Keratinocyte (primary cell): ENCODE data around the gene SEC14L2. TPM values are rescaled to one million over a fixed set of nuclear protein-coding genes. Genes with fewer than 3 reads are reported as not detected.

Experiments
- DNase-seq: peaks from one replicate; pipeline ENCODE4 v3.0.0-alpha.2; 2011; ENCODE audit warnings: low read depth, missing footprints, low spot score
- FAIRE-seq: peaks from 2 replicates; lab custom pipeline; 2011; peaks lifted over from hg19 to GRCh38; lab: Jason Lieb, UNC
- H2AFZ ChIP-seq: 2 replicates; pipeline ENCODE4 v1.6.0; 2012; ENCODE audit warnings: low read length, control low read depth, inconsistent platforms; ENCODE audit not compliant: control insufficient read depth
- H3K27ac ChIP-seq: 2 replicates; pipeline ENCODE4 v1.5.1; 2011; ENCODE audit warnings: low read length; ENCODE audit not compliant: control insufficient read depth, insufficient read depth
- H3K27me3 ChIP-seq: 3 replicates; pipeline ENCODE4 v1.6.0; 2011; ENCODE audit warnings: low read length; ENCODE audit not compliant: control insufficient read depth, insufficient read depth; ENCODE audit errors: extremely low read depth
- H3K36me3 ChIP-seq, 2 experiments: 2 replicates in 1 of 2; 3 replicates in 1 of 2; pipeline ENCODE4 v1.5.1; 2011; ENCODE audit warnings: low read length in 2 of 2, mild to moderate bottlenecking in 1 of 2; ENCODE audit not compliant: control insufficient read depth in 2 of 2, insufficient read depth in 2 of 2; ENCODE audit errors: extremely low read depth in 1 of 2
- H3K4me1 ChIP-seq: 3 replicates; pipeline ENCODE4 v1.5.1; 2011; ENCODE audit warnings: low read length; ENCODE audit not compliant: control insufficient read depth, insufficient read depth; ENCODE audit errors: extremely low read depth
- H3K4me2 ChIP-seq: 3 replicates; pipeline ENCODE4 v1.6.0; 2011; ENCODE audit warnings: low read depth, low read length; ENCODE audit not compliant: control insufficient read depth, insufficient read depth; ENCODE audit errors: extremely low read depth
- H3K4me3 ChIP-seq, 3 experiments: fragments of 200-600 bp in 1 of 3; sonication (generic) in 1 of 3; 2 replicates in 2 of 3; 3 replicates in 1 of 3; pipeline ENCODE4 v1.5.1; 2011 to 2016; ENCODE audit warnings: low read length in 3 of 3, mild to moderate bottlenecking in 3 of 3, control low read depth in 2 of 3, inconsistent platforms in 1 of 3, low read depth in 1 of 3, mixed read lengths in 1 of 3, mixed run types in 1 of 3, moderate library complexity in 1 of 3; ENCODE audit not compliant: control insufficient read depth in 2 of 3, insufficient read depth in 2 of 3; ENCODE audit errors: extremely low read depth in 1 of 3
- H3K79me2 ChIP-seq: 2 replicates; pipeline ENCODE4 v1.6.0; 2012; ENCODE audit warnings: low read length; ENCODE audit not compliant: control insufficient read depth, insufficient read depth
- H3K9ac ChIP-seq: 3 replicates; pipeline ENCODE4 v1.6.0; 2011; ENCODE audit warnings: low read length; ENCODE audit not compliant: control insufficient read depth, insufficient read depth; ENCODE audit errors: extremely low read depth
- H3K9me1 ChIP-seq: 3 replicates; pipeline ENCODE4 v1.6.0; 2011; ENCODE audit warnings: low read length; ENCODE audit not compliant: control insufficient read depth, insufficient read depth; ENCODE audit errors: extremely low read depth
- H3K9me3 ChIP-seq: 2 replicates; pipeline ENCODE4 v1.5.1; 2012; ENCODE audit warnings: low read depth, low read length; ENCODE audit not compliant: control insufficient read depth
- H4K20me1 ChIP-seq: 3 replicates; pipeline ENCODE4 v1.6.0; 2011; ENCODE audit warnings: low read length; ENCODE audit not compliant: control insufficient read depth, insufficient read depth; ENCODE audit errors: extremely low read depth
- CTCF ChIP-seq, 3 experiments: IDR thresholded peaks in 1 of 3; conservative IDR thresholded peaks in 1 of 3; optimal IDR thresholded peaks in 1 of 3; 2 replicates in 2 of 3; 3 replicates in 1 of 3; pipeline versions ENCODE3 to v1.5.1; 2011; ENCODE audit warnings: low read length in 3 of 3, mild to moderate bottlenecking in 3 of 3, moderate library complexity in 2 of 3, control low read depth in 1 of 3, inconsistent platforms in 1 of 3; ENCODE audit not compliant: insufficient read depth in 2 of 3; ENCODE audit errors: extremely low read depth in 1 of 3
- EZH2 ChIP-seq: IDR thresholded peaks from one replicate; pipeline ENCODE4 v1.6.1; 2012; ENCODE audit warnings: inconsistent platforms, mild to moderate bottlenecking, low read length, moderate library complexity
- dilution Hi-C: fragments of 300-500 bp; cut with MboI; formaldehyde crosslinking; loops from one replicate; pipeline ENCODE4 v1.7.0; 2020; ENCODE audit warnings: low sequenced_read_pairs; ENCODE audit not compliant: extremely low pct_ligation_motif_present
- polyA plus RNA-seq, 5 experiments: library from polyadenylated mRNA; depleted of rRNA in 3 of 5; stranded (reverse) in 3 of 5; stranded (forward) in 1 of 5; unstranded in 1 of 5; fragments of >200 nt; gene quantifications; 1 replicate in 1 of 5; 2 replicates in 3 of 5; 3 replicates in 1 of 5; pipeline versions ENCODE4 v1.2.1 to v1.2.3, GENCODE V29; 2011 to 2012; ENCODE audit warnings: missing spikeins in 2 of 5, low read depth in 1 of 5, low replicate concordance in 1 of 5

Gene SEC14L2
- polyA plus RNA-seq, 1 donor (not counting 4 experiments of a cell fraction or from before 2014, with no cell fraction given), result 103 TPM

GRCh38 chr22:30452861-30453260 lies 56.0 kb downstream of the SEC14L2 start:
- Histone ChIP-seq H3K27me3 (no peaks in the 10 kb centered on the region), H3K9ac (no peak overlapping the region), H3K36me3 (no peaks in the 10 kb centered on the region), H3K27ac (no peak overlapping the region), H4K20me1 (no peaks in the 10 kb centered on the region), H3K4me3 (no peak overlapping the region), H3K79me2 (no peaks in the 10 kb centered on the region), H3K9me3 (no peaks in the 10 kb centered on the region), H2AFZ (no peak overlapping the region), H3K4me2 (no peak overlapping the region), H3K9me1 (no peaks in the 10 kb centered on the region), H3K4me1 (no peaks in the 10 kb centered on the region)
- no peak for FAIRE-seq
- TF ChIP-seq CTCF (optimal IDR thresholded peaks at IDR 0.05 in 1 of 3, IDR thresholded peaks at IDR 0.05 in 1 of 3, conservative IDR thresholded peaks at IDR 0.05 in 1 of 3; ENCODE audit: extremely low read depth in 1 of 3, insufficient read depth in 2 of 3, low read length in 3 of 3) (no peak), EZH2 (no peak)
- DNase-seq, result no peak
- dilution Hi-C loops, result no loop called here

GRCh38 chr22:30453731-30454510 lies 57.1 kb downstream of the SEC14L2 start:
- no peaks in the 10 kb centered on the region for H3K27me3 ChIP-seq
- dilution Hi-C loops, result no loop called here
- FAIRE-seq, result no peak
- H3K79me2 ChIP-seq, result no peaks in the 10 kb centered on the region
- H3K4me3 ChIP-seq, result no peak overlapping the region
- no peak overlapping the region for H3K4me2 ChIP-seq
- no peaks in the 10 kb centered on the region for H4K20me1 ChIP-seq
- H3K36me3 ChIP-seq, result no peaks in the 10 kb centered on the region
- no peak for DNase-seq
- TF ChIP-seq CTCF (optimal IDR thresholded peaks at IDR 0.05 in 1 of 3, IDR thresholded peaks at IDR 0.05 in 1 of 3, conservative IDR thresholded peaks at IDR 0.05 in 1 of 3; ENCODE audit: extremely low read depth in 1 of 3, insufficient read depth in 2 of 3, low read length in 3 of 3) (peak in 1 of 3 experiments; percentile 9), EZH2 (no peak)
- H3K27ac ChIP-seq, result no peak overlapping the region
- H3K9ac ChIP-seq, result no peak overlapping the region
- H2AFZ ChIP-seq, result no peak overlapping the region
- H3K9me1 ChIP-seq, result no peaks in the 10 kb centered on the region
- no peaks in the 10 kb centered on the region for H3K4me1 ChIP-seq
- H3K9me3 ChIP-seq, result no peaks in the 10 kb centered on the region
